ENCODE results near the gene LAMTOR4.

Gene LAMTOR4

GRCh38 chr7:100153708-100154535, 5.2 kb downstream of the LAMTOR4 start:
- H3K27me3 ChIP-seq (ENCODE audit: low read depth, low read length): no peaks in the 10 kb centered on the region
- no peaks in the 10 kb centered on the region for H3K9me3 ChIP-seq (ENCODE audit: insufficient read depth, low read length)
- peaks cover 2% of the 10 kb centered on the region; the same call in 1 of the 2 replicates for H4K20me1 ChIP-seq (ENCODE audit: insufficient read depth, low read length)
- H3K4me1 ChIP-seq (ENCODE audit: low read length): peaks cover 32% of the 10 kb centered on the region
- H2AFZ ChIP-seq (ENCODE audit: low read depth, low read length): no peak overlapping the region
- H3K4me3 ChIP-seq (ENCODE audit: low read length): no peak overlapping the region
- no peak for TF ChIP-seq EZH2phosphoT487 (IDR thresholded peaks at IDR 0.05; ENCODE audit: low read depth)
- TF ChIP-seq, protein P1, sequence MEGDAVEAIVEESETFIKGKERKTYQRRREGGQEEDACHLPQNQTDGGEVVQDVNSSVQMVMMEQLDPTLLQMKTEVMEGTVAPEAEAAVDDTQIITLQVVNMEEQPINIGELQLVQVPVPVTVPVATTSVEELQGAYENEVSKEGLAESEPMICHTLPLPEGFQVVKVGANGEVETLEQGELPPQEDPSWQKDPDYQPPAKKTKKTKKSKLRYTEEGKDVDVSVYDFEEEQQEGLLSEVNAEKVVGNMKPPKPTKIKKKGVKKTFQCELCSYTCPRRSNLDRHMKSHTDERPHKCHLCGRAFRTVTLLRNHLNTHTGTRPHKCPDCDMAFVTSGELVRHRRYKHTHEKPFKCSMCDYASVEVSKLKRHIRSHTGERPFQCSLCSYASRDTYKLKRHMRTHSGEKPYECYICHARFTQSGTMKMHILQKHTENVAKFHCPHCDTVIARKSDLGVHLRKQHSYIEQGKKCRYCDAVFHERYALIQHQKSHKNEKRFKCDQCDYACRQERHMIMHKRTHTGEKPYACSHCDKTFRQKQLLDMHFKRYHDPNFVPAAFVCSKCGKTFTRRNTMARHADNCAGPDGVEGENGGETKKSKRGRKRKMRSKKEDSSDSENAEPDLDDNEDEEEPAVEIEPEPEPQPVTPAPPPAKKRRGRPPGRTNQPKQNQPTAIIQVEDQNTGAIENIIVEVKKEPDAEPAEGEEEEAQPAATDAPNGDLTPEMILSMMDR (IDR thresholded peaks at IDR 0.05; ENCODE audit: low read depth, low read length): no peak
- H3K4me2 ChIP-seq (ENCODE audit: low read length): no peak overlapping the region
- peaks cover 38% of the 10 kb centered on the region for H3K36me3 ChIP-seq (replicated peaks; ENCODE audit: low read depth, low read length)
- H3K27ac ChIP-seq (ENCODE audit: low read length): no peak overlapping the region
- peaks cover 33% of the 10 kb centered on the region for H3K79me2 ChIP-seq (ENCODE audit: low read length)
- H3K9ac ChIP-seq (ENCODE audit: low read length): no peak overlapping the region

GRCh38 chr7:100154651-100155491, 6.2 kb downstream of the LAMTOR4 start:
- no peak overlapping the region for H3K4me3 ChIP-seq (ENCODE audit: low read length)
- no peaks in the 10 kb centered on the region for H3K9me3 ChIP-seq (ENCODE audit: insufficient read depth, low read length)
- peaks cover 38% of the 10 kb centered on the region for H3K36me3 ChIP-seq (replicated peaks; ENCODE audit: low read depth, low read length)
- H3K79me2 ChIP-seq (ENCODE audit: low read length): peaks cover 24% of the 10 kb centered on the region
- H3K27ac ChIP-seq (ENCODE audit: low read length): no peak overlapping the region
- no peak overlapping the region for H3K4me2 ChIP-seq (ENCODE audit: low read length)
- H3K9ac ChIP-seq (ENCODE audit: low read length): no peak overlapping the region
- H4K20me1 ChIP-seq (ENCODE audit: insufficient read depth, low read length): peaks cover 2% of the 10 kb centered on the region; the same call in 1 of the 2 replicates
- TF ChIP-seq, protein P1 (IDR thresholded peaks at IDR 0.05; ENCODE audit: low read depth, low read length): no peak
- TF ChIP-seq EZH2phosphoT487 (IDR thresholded peaks at IDR 0.05; ENCODE audit: low read depth): no peak
- H3K4me1 ChIP-seq (ENCODE audit: low read length): peaks cover 34% of the 10 kb centered on the region
- H2AFZ ChIP-seq (ENCODE audit: low read depth, low read length): no peak overlapping the region
- H3K27me3 ChIP-seq (ENCODE audit: low read depth, low read length): no peaks in the 10 kb centered on the region

DNA sequence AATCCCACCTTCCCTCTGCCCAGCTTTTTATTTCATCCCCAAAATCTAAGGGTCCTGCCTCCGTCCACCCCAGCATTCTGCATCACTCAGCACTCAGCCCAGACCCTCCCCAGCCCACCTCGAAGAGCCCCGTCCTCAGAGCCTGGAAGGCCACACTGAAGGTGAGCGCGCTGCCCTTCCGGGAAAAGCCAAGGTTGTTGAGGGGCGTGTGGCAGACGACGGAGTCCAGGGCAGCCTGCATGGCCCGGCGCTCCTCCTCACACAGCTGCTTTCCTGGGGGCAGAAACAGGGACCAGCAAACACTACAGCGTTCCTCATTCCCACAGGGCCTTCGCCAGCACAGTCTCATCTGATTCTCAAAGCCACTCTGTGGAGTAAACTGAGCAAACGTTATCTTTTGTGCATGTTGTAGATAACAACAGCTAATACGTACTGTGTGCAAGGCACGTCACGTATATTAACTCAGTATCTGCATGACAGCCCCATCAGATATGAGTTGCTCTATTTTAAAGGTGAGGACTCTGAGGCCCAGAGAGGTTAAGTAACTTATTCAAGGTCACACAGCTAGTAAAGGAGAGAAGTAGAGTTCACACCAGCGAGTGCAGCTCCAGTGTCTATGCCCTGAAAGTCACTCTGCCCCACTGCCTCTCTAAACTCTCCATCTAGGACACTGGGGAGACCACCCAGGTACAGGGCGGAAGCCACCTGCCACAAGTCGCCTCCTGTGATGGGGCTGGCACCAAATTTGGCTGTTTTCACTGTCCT, 7.0 kb downstream of the LAMTOR4 start:
- peaks cover 29% of the 10 kb centered on the region for H3K4me1 ChIP-seq (ENCODE audit: low read length)
- no peak overlapping the region for H3K4me3 ChIP-seq (ENCODE audit: low read length)
- H3K36me3 ChIP-seq (replicated peaks; ENCODE audit: low read depth, low read length): peaks cover 32% of the 10 kb centered on the region
- no peaks in the 10 kb centered on the region for H3K9me3 ChIP-seq (ENCODE audit: insufficient read depth, low read length)
- no peak overlapping the region for H3K27ac ChIP-seq (ENCODE audit: low read length)
- no peak overlapping the region for H2AFZ ChIP-seq (ENCODE audit: low read depth, low read length)
- H4K20me1 ChIP-seq (ENCODE audit: insufficient read depth, low read length): peaks cover 2% of the 10 kb centered on the region; the same call in 1 of the 2 replicates
- peaks cover 15% of the 10 kb centered on the region; the same call in 1 of the 2 replicates for H3K79me2 ChIP-seq (ENCODE audit: low read length)
- no peak overlapping the region for H3K4me2 ChIP-seq (ENCODE audit: low read length)
- H3K27me3 ChIP-seq (ENCODE audit: low read depth, low read length): no peaks in the 10 kb centered on the region
- TF ChIP-seq, protein P1 (IDR thresholded peaks at IDR 0.05; ENCODE audit: low read depth, low read length): no peak
- no peak for TF ChIP-seq EZH2phosphoT487 (IDR thresholded peaks at IDR 0.05; ENCODE audit: low read depth)
- H3K9ac ChIP-seq (ENCODE audit: low read length): no peak overlapping the region

All from OCI-LY3 (cell line).